CD4-positive, alpha-beta memory T cell (primary cell): ENCODE data around the gene AKAP6. TPM values are rescaled to one million over a fixed set of nuclear protein-coding genes. Genes with fewer than 3 reads are reported as not detected.

Source experiments
- CTCF ChIA-PET: fragments of 350-600 bp; sonication (Branson Sonifier 250); formaldehyde crosslinking; loops from one replicate; lab custom pipeline; 2021; ENCODE audit warnings: inconsistent platforms; ENCODE audit not compliant: partially characterized antibody; lab: Charles Lee
- POLR2A ChIA-PET: fragments of 350-600 bp; sonication (Branson Sonifier 250); formaldehyde crosslinking; loops from one replicate; lab custom pipeline; 2021; ENCODE audit not compliant: partially characterized antibody; lab: Charles Lee
- DNase-seq, 5 donors: peaks; one replicate each; pipeline versions ENCODE4 v3.0.0 to v3.0.0-alpha.2; 2020 to 2022; ENCODE audit warnings: mixed read lengths in 1 of 5
- H3K27ac ChIP-seq: one replicate; pipeline ENCODE4 v1.7.0; 2013; ENCODE audit warnings: low read depth, low read length
- H3K27me3 ChIP-seq: 2 replicates; pipeline ENCODE4 v1.7.0; 2013; ENCODE audit warnings: mild to moderate bottlenecking, low read length, moderate library complexity; ENCODE audit not compliant: insufficient read depth
- H3K36me3 ChIP-seq: 2 replicates; pipeline ENCODE4 v1.7.0; 2013; ENCODE audit warnings: mild to moderate bottlenecking, low read length, moderate library complexity; ENCODE audit not compliant: insufficient read depth
- H3K4me1 ChIP-seq: 2 replicates; pipeline ENCODE4 v1.7.0; 2013; ENCODE audit warnings: mild to moderate bottlenecking, low read length, moderate library complexity; ENCODE audit not compliant: insufficient read depth
- H3K4me3 ChIP-seq, 2 donors: one replicate each; pipeline ENCODE4 v1.7.0; 2013; ENCODE audit warnings: low read length in 2 of 2, mild to moderate bottlenecking in 1 of 2
- H3K9me3 ChIP-seq, 2 donors: one replicate each; pipeline ENCODE4 v1.7.0; 2013; ENCODE audit warnings: low read length in 2 of 2, control low read depth in 1 of 2; ENCODE audit not compliant: control insufficient read depth in 1 of 2
- H3K27ac Mint-ChIP-seq, 7 donors: one replicate each; pipeline ENCODE4 v1.8.0; 2020 to 2021; ENCODE audit warnings: mixed read lengths in 7 of 7, mild to moderate bottlenecking in 6 of 7, inconsistent platforms in 3 of 7, moderate library complexity in 3 of 7
- H3K27me3 Mint-ChIP-seq, 2 donors: one replicate each; pipeline ENCODE4 v1.8.0; 2020 to 2021; ENCODE audit warnings: mixed read lengths in 2 of 2
- H3K36me3 Mint-ChIP-seq, 2 donors: one replicate each; pipeline ENCODE4 v1.8.0; 2020 to 2021; ENCODE audit warnings: mixed read lengths in 2 of 2, inconsistent platforms in 1 of 2, mild to moderate bottlenecking in 1 of 2
- H3K4me1 Mint-ChIP-seq, 4 donors: one replicate each; pipeline ENCODE4 v1.8.0; 2020 to 2021; ENCODE audit warnings: mixed read lengths in 4 of 4, mild to moderate bottlenecking in 1 of 4
- H3K4me3 Mint-ChIP-seq, 8 donors: one replicate each; pipeline ENCODE4 v1.8.0; 2020 to 2021; ENCODE audit warnings: mixed read lengths in 8 of 8, mild to moderate bottlenecking in 7 of 8, moderate library complexity in 6 of 8, inconsistent platforms in 3 of 8
- H3K9me3 Mint-ChIP-seq, 8 donors: one replicate each; pipeline ENCODE4 v1.8.0; 2020 to 2021; ENCODE audit warnings: mixed read lengths in 8 of 8, mild to moderate bottlenecking in 5 of 8, inconsistent platforms in 3 of 8, moderate library complexity in 1 of 8
- intact Hi-C: fragments of 100-400 bp; cut with micrococcal nuclease; formaldehyde crosslinking; loops from one replicate; pipeline ENCODE4 v1.15.1; 2023
- polyA plus RNA-seq, 2 donors: library from polyadenylated mRNA; unstranded; fragments of 300-500 nt; fragmentation: Illumina TruSeq; gene quantifications; one replicate each; pipeline ENCODE4 v1.2.3, GENCODE V29; 2021
- total RNA-seq, 2 experiments: library from RNA; stranded (reverse); gene quantifications; one replicate each; pipeline ENCODE4 v1.2.3, GENCODE V29; 2021

Gene AKAP6
- total and polyA plus RNA-seq, 4 experiments from 2014 or later, result 0.98 to 4.4 (median 3.7) TPM; not detected in 1

- Mint-ChIP-seq H3K4me1 (no peaks in the 10 kb centered on the region), H3K4me3 (no peak overlapping the region), H3K27ac (no peak overlapping the region), H3K36me3 (no peaks in the 10 kb centered on the region), H3K27me3 (no peaks in the 10 kb centered on the region), H3K9me3 (peaks cover 0 to 2% (median 0%) of the 10 kb centered on the region in 8 donors)
- CTCF ChIA-PET, result no interaction called here
- Histone ChIP-seq H3K9me3 (no peaks in the 10 kb centered on the region), H3K4me3 (no peak overlapping the region), H3K27ac (no peak overlapping the region), H3K36me3 (no peaks in the 10 kb centered on the region), H3K27me3 (no peaks in the 10 kb centered on the region), H3K4me1 (no peaks in the 10 kb centered on the region)
- POLR2A ChIA-PET, result no interaction called here
- DNase-seq, result no peak
- intact Hi-C loops, result no loop called here
Observed at GRCh38 chr14:32814721-32815120, 485.6 kb downstream of the AKAP6 start.

- Histone ChIP-seq H3K9me3 (no peaks in the 10 kb centered on the region), H3K27ac (no peak overlapping the region), H3K27me3 (no peaks in the 10 kb centered on the region), H3K36me3 (no peaks in the 10 kb centered on the region), H3K4me3 (no peak overlapping the region), H3K4me1 (no peaks in the 10 kb centered on the region)
- Mint-ChIP-seq H3K9me3 (peaks cover 0 to 8% (median 1%) of the 10 kb centered on the region in 8 donors), H3K4me1 (no peaks in the 10 kb centered on the region), H3K36me3 (no peaks in the 10 kb centered on the region), H3K27me3 (no peaks in the 10 kb centered on the region), H3K4me3 (no peak overlapping the region), H3K27ac (no peak overlapping the region)
- CTCF ChIA-PET, result no interaction called here
- no peak for DNase-seq
- intact Hi-C loops, result no loop called here
- POLR2A ChIA-PET, result no interaction called here
Observed at GRCh38 chr14:32816588-32816987, 487.5 kb downstream of the AKAP6 start.

GRCh38 chr14:32817780-32818179 lies 488.7 kb downstream of the AKAP6 start:
- H3K4me3 ChIP-seq, result no peak overlapping the region
- no peak for DNase-seq
- no peak overlapping the region for H3K27ac ChIP-seq
- intact Hi-C loops, result no loop called here
- no peak overlapping the region for H3K4me3 Mint-ChIP-seq
- H3K36me3 Mint-ChIP-seq, result no peaks in the 10 kb centered on the region
- H3K9me3 ChIP-seq, result no peaks in the 10 kb centered on the region
- CTCF ChIA-PET, result no interaction called here
- no peaks in the 10 kb centered on the region for H3K27me3 ChIP-seq
- H3K27ac Mint-ChIP-seq, result no peak overlapping the region
- POLR2A ChIA-PET, result no interaction called here
- peaks cover 0 to 11% (median 2%) of the 10 kb centered on the region in 8 donors for H3K9me3 Mint-ChIP-seq
- no peaks in the 10 kb centered on the region for H3K36me3 ChIP-seq
- H3K4me1 Mint-ChIP-seq, result no peaks in the 10 kb centered on the region
- no peaks in the 10 kb centered on the region for H3K4me1 ChIP-seq
- no peaks in the 10 kb centered on the region for H3K27me3 Mint-ChIP-seq

- intact Hi-C loops, result no loop called here
- no peaks in the 10 kb centered on the region for H3K4me1 ChIP-seq
- Mint-ChIP-seq H3K9me3 (peaks cover 0 to 11% (median 3%) of the 10 kb centered on the region in 8 donors), H3K4me3 (no peak overlapping the region), H3K27me3 (no peaks in the 10 kb centered on the region), H3K4me1 (no peaks in the 10 kb centered on the region), H3K27ac (no peak overlapping the region), H3K36me3 (no peaks in the 10 kb centered on the region)
- ChIA-PET POLR2A (no interaction called here), CTCF (no interaction called here)
- H3K27me3 ChIP-seq, result no peaks in the 10 kb centered on the region
- no peak overlapping the region for H3K4me3 ChIP-seq
- H3K9me3 ChIP-seq, result no peaks in the 10 kb centered on the region
- no peak overlapping the region for H3K27ac ChIP-seq
- DNase-seq, result no peak
- no peaks in the 10 kb centered on the region for H3K36me3 ChIP-seq
Observed at GRCh38 chr14:32818581-32818980, 489.5 kb downstream of the AKAP6 start.

- H3K27me3 Mint-ChIP-seq, result no peaks in the 10 kb centered on the region
- no peaks in the 10 kb centered on the region for H3K4me1 ChIP-seq
Observed at GRCh38 chr14:32820181-32820580, 491.1 kb downstream of the AKAP6 start.

GRCh38 chr14:32820682-32821081 lies 491.6 kb downstream of the AKAP6 start:
- Histone ChIP-seq H3K9me3 (no peaks in the 10 kb centered on the region), H3K4me3 (no peak overlapping the region), H3K27me3 (no peaks in the 10 kb centered on the region), H3K4me1 (no peaks in the 10 kb centered on the region), H3K27ac (no peak overlapping the region), H3K36me3 (no peaks in the 10 kb centered on the region)
- CTCF ChIA-PET, result no interaction called here
- Mint-ChIP-seq H3K27me3 (no peaks in the 10 kb centered on the region), H3K4me1 (no peaks in the 10 kb centered on the region), H3K36me3 (no peaks in the 10 kb centered on the region), H3K9me3 (peaks cover 0 to 11% (median 3%) of the 10 kb centered on the region in 8 donors), H3K27ac (no peak overlapping the region), H3K4me3 (no peak overlapping the region)
- intact Hi-C loops, result no loop called here
- no peak for DNase-seq
- POLR2A ChIA-PET, result no interaction called here

More at GRCh38 chr14:32820181-32820580, 491.1 kb downstream of the AKAP6 start:
- H3K4me3 ChIP-seq, result no peak overlapping the region
- POLR2A ChIA-PET, result no interaction called here
- H3K27ac Mint-ChIP-seq, result no peak overlapping the region
- intact Hi-C loops, result no loop called here
- no peak overlapping the region for H3K27ac ChIP-seq
- no peaks in the 10 kb centered on the region for H3K36me3 Mint-ChIP-seq
- CTCF ChIA-PET, result no interaction called here
- H3K36me3 ChIP-seq, result no peaks in the 10 kb centered on the region
- no peak for DNase-seq
- H3K9me3 ChIP-seq, result no peaks in the 10 kb centered on the region
- peaks cover 0 to 11% (median 3%) of the 10 kb centered on the region in 8 donors for H3K9me3 Mint-ChIP-seq
- H3K27me3 ChIP-seq, result no peaks in the 10 kb centered on the region
- no peaks in the 10 kb centered on the region for H3K4me1 Mint-ChIP-seq
- no peak overlapping the region for H3K4me3 Mint-ChIP-seq

- H3K4me3 ChIP-seq, result no peak overlapping the region
- Mint-ChIP-seq H3K36me3 (no peaks in the 10 kb centered on the region), H3K4me3 (no peak overlapping the region), H3K27ac (no peak overlapping the region), H3K27me3 (no peaks in the 10 kb centered on the region), H3K4me1 (no peaks in the 10 kb centered on the region), H3K9me3 (peaks cover 0 to 11% (median 3%) of the 10 kb centered on the region in 8 donors)
- POLR2A ChIA-PET, result no interaction called here
- no peak overlapping the region for H3K27ac ChIP-seq
- no peaks in the 10 kb centered on the region for H3K4me1 ChIP-seq
- H3K36me3 ChIP-seq, result no peaks in the 10 kb centered on the region
- DNase-seq, result no peak
- intact Hi-C loops, result no loop called here
- CTCF ChIA-PET, result no interaction called here
- no peaks in the 10 kb centered on the region for H3K9me3 ChIP-seq
- H3K27me3 ChIP-seq, result no peaks in the 10 kb centered on the region
Observed at GRCh38 chr14:32821964-32822653, 493.0 kb downstream of the AKAP6 start.
